ENCODE data around the gene SPP1. TPM values are rescaled to one million over a fixed set of nuclear protein-coding genes. Genes with fewer than 3 reads are reported as not detected.
A peak's percentile ranks its signal among the peaks of the same experiment; 100 is the strongest.

Gene SPP1
- total RNA-seq, 1 experiment from 2014 or later = 1,002 TPM

DNA sequence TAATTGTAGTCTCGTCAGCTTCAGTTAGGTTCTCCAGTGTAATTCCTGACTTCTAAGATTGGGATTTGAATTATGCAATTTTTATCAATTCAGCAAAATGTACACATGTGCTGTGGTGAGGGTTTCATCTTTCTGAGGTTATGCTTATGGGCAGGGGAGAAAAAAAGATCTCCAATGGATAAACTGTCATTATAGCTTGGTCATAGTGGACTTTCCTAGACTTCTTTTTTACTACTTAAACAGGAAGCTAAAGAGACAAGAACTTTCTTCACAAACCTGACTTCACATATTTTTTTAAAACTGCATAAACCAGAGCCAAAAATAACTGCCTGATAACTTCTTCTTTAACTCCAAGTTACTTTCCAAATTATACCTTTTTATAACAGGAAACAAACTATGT, 21.7 kb upstream of the SPP1 start:
- no peaks in the 10 kb centered on the region for H3K27me3 Mint-ChIP-seq (ENCODE audit: unreplicated experiment)
- no peak overlapping the region for H3K27ac Mint-ChIP-seq (ENCODE audit: unreplicated experiment)
- H3K9me3 Mint-ChIP-seq (ENCODE audit: low read depth, unreplicated experiment) = no peaks in the 10 kb centered on the region
- no peak for DNase-seq
- no TSS peak for BruUV-seq (replicated peaks)
- intact Hi-C loops (cut with micrococcal nuclease; ENCODE audit: unreplicated experiment) = no loop called here
- TF ChIP-seq CTCF (IDR thresholded peaks at IDR 0.05; ENCODE audit: unreplicated experiment) = no peak
- peaks cover 18% of the 10 kb centered on the region for H3K4me1 Mint-ChIP-seq (ENCODE audit: low read depth, unreplicated experiment)
- no peaks in the 10 kb centered on the region for H3K36me3 Mint-ChIP-seq (ENCODE audit: insufficient read depth, unreplicated experiment)
- CTCF ChIA-PET = interaction anchor here (0.7 to 0.9 kb wide), 2 partner anchors 20 to 21 kb away, joined by 3 read pairs; partner anchors contain the start of gene SPP1
- no peak overlapping the region for H3K4me3 Mint-ChIP-seq (ENCODE audit: low read depth, unreplicated experiment)

GRCh38 chr4:87956501-87956900, 19.0 kb upstream of the SPP1 start:
- intact Hi-C loops (cut with micrococcal nuclease; ENCODE audit: unreplicated experiment) = no loop called here

DNA sequence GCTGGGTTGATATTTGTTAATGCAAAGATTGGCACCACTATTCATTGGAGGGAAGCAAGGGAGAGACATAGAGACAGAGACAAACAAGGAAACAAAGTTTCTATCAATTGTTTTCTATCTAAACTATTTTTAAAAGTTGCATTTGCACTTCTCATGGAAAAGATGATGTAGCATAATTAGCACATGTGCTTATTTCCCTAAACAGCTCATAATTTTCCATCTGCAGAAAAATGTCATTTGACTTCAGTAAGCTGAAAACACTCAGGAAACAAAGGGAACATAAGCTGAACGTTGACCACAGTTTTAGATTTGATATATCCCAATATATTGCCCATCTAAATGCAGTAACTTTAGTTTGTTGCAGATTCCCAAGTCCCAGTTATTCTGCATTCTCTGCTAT, 18.5 kb upstream of the SPP1 start:
- BruUV-seq (replicated peaks) = no TSS peak
- no peak overlapping the region for H3K4me3 Mint-ChIP-seq (ENCODE audit: low read depth, unreplicated experiment)
- H3K4me1 Mint-ChIP-seq (ENCODE audit: low read depth, unreplicated experiment) = peaks cover 4% of the 10 kb centered on the region
- no peaks in the 10 kb centered on the region for H3K9me3 Mint-ChIP-seq (ENCODE audit: low read depth, unreplicated experiment)
- intact Hi-C loops (cut with micrococcal nuclease; ENCODE audit: unreplicated experiment) = no loop called here
- no peaks in the 10 kb centered on the region for H3K36me3 Mint-ChIP-seq (ENCODE audit: insufficient read depth, unreplicated experiment)
- no peak overlapping the region for H3K27ac Mint-ChIP-seq (ENCODE audit: unreplicated experiment)
- no peak for DNase-seq
- TF ChIP-seq CTCF (IDR thresholded peaks at IDR 0.05; ENCODE audit: unreplicated experiment) = no peak
- CTCF ChIA-PET = interaction anchor here (1.0 kb wide), 1 partner anchor 18 kb away, joined by 3 read pairs; the partner anchor contains the start of gene SPP1
- no peaks in the 10 kb centered on the region for H3K27me3 Mint-ChIP-seq (ENCODE audit: unreplicated experiment)

More at GRCh38 chr4:87956501-87956900, 19.0 kb upstream of the SPP1 start:
- no peaks in the 10 kb centered on the region for H3K27me3 Mint-ChIP-seq (ENCODE audit: unreplicated experiment)
- no TSS peak for BruUV-seq (replicated peaks)
- H3K4me3 Mint-ChIP-seq (ENCODE audit: low read depth, unreplicated experiment) = no peak overlapping the region
- no peak overlapping the region for H3K27ac Mint-ChIP-seq (ENCODE audit: unreplicated experiment)
- no peak for DNase-seq
- no peaks in the 10 kb centered on the region for H3K9me3 Mint-ChIP-seq (ENCODE audit: low read depth, unreplicated experiment)
- H3K36me3 Mint-ChIP-seq (ENCODE audit: insufficient read depth, unreplicated experiment) = no peaks in the 10 kb centered on the region
- CTCF ChIA-PET = no interaction called here
- TF ChIP-seq CTCF (IDR thresholded peaks at IDR 0.05; ENCODE audit: unreplicated experiment) = no peak
- H3K4me1 Mint-ChIP-seq (ENCODE audit: low read depth, unreplicated experiment) = no peaks in the 10 kb centered on the region

DNA sequence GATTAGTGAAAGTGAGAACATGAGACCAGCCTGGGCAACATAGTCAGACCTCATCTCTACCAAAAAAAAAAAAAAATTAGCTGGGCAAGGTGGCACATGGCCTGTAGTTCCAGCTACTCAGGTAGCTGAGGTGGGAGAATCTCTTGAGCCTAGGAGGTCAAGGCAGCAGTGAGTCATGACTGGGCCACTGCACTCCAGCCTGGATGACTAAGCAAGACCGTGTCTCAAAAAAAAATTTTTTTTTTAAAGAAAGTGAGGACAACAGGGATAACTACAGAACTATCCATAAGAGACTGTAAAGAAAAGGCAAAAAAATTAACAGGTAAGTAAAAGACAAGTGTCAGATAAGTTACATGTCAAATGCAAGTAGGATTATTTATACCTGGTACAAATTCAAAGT, 13.5 kb upstream of the SPP1 start:
- H3K4me3 Mint-ChIP-seq (ENCODE audit: low read depth, unreplicated experiment) = no peak overlapping the region
- no peaks in the 10 kb centered on the region for H3K27me3 Mint-ChIP-seq (ENCODE audit: unreplicated experiment)
- no peaks in the 10 kb centered on the region for H3K36me3 Mint-ChIP-seq (ENCODE audit: insufficient read depth, unreplicated experiment)
- H3K9me3 Mint-ChIP-seq (ENCODE audit: low read depth, unreplicated experiment) = no peaks in the 10 kb centered on the region
- CTCF ChIA-PET = interaction anchor here (1.4 kb wide), 1 partner anchor 109 kb away, joined by 5 read pairs; no protein-coding TSS in a partner anchor
- H3K4me1 Mint-ChIP-seq (ENCODE audit: low read depth, unreplicated experiment) = peaks cover 9% of the 10 kb centered on the region
- peak overlapping the region; percentile 65 for H3K27ac Mint-ChIP-seq (ENCODE audit: unreplicated experiment)
- DNase-seq = peak; percentile 36
- no peak for TF ChIP-seq CTCF (IDR thresholded peaks at IDR 0.05; ENCODE audit: unreplicated experiment)
- BruUV-seq (replicated peaks) = no TSS peak
- intact Hi-C loops (cut with micrococcal nuclease; ENCODE audit: unreplicated experiment) = no loop called here
